Right renal pelvis (tissue), 4 donors: Measurements from ENCODE around the gene MUSTN1. TPM values are rescaled to one million over a fixed set of nuclear protein-coding genes. Genes with fewer than 3 reads are reported as not detected.

ENCODE experiments used
- DNase-seq, 4 donors: peaks; one replicate each; pipeline ENCODE4 v3.0.0-alpha.2; 2013; ENCODE audit warnings: low read depth in 4 of 4, low spot score in 3 of 4, missing footprints in 1 of 4
- polyA plus RNA-seq, 4 donors: library from polyadenylated mRNA; unstranded; fragments of 120-200 nt; gene quantifications; one replicate each; pipeline ENCODE4 v1.2.1, GENCODE V29; 2013; ENCODE audit not compliant: insufficient read length in 4 of 4

Gene MUSTN1
- polyA plus RNA-seq, 4 donors: 0.60 to 1.0 (median 0.62) TPM; not detected in 1

DNA sequence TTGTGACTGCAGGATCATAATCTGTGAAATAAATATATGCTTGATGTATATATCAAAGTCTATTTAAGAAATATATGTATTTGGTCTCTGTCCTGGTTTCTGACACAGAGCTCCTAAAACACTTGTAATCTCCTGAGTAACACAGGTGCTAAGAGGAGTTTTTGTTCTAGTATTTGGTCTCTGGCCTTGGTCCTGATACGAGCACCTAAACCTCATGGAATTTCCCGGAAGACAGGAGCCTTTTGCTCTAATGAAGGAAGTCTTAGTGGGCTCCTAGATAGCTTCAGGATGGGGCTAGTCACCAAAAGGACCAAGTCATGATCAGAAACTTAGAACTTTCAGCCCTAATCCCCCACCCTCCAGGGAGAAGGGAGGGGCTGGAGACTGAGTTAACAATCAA lies 19.2 kb upstream of the MUSTN1 start:
- no peak for DNase-seq

- DNase-seq: no peak
These were observed 17.6 kb upstream of the MUSTN1 start for GRCh38 chr3:52852419-52852818.

DNA sequence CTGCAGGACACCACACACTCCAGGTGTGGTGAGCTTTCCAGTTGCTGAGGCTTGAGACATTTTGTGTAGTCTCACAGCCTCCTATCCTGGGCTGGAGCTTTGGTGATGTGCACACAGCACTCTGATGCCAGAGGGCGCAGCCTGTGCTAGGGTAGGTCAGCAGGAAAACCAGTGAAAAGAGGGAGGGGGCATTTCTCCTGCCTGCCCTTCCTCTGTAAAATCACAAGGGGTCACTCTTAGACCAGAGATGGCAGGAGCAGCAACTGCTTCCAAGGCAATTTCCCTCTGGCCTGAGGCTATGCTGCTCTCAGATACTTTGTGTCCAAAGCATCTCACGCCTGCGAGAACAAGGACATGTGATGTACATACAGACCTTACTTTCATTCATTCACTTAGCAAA lies 16.5 kb upstream of the MUSTN1 start:
- no peak for DNase-seq

DNA sequence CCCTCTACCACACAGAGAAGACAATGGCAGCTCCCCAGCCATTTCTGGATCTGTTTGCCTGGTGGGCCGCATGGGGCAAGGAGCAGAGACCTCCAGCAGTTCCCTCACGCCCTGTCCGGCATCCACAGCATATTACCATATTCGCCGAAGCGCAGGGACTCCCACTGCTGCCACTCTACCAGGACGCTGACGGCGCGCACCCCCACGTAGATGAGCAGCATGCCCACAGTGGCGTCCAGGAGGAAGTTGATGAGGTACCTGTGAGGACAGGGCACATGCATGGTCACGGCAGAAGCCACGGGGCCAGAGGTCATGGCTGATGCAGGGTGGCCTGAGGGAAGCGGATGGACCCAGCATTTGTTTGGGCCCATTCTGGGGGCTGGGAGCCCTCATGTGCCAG lies 14.8 kb upstream of the MUSTN1 start:
- no peak for DNase-seq

DNA sequence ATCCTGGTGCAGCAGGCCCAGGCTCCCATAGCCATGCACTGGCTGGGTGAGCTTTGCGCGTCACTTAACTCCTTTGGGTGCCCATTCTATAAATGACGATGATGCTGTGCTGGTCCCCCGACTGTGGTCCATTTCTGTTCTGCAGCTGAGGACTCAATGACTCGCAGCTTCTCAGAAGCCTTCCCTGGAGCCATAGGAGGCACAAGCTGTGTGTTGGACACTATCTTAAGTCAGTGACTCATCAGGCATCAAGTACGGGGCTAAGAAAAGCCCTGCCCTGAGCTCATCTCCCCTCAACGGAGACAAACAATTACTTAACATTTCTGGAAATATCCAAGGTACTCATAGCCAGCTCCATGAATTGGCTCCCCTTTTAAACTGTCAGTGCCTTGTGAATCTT lies 13.8 kb upstream of the MUSTN1 start:
- DNase-seq: no peak

DNA sequence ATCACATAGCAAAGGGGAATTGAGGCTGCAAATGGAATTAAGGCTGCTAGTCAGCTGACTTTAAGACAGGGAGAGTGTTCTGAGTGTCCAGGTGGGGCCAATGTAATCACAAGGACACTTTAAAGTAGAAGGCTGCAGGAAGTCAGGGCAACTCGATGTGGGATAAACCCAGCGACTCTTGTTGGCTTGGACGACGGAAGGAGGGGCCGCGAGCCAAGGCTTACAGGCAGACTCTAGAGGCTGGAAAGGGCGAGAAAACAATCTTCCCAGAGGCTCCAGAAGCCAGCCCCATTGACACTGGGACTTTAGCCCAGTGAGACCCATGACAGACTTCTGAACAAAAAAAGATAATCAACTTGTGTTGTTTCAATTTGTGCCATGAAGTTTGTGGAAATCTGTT lies 12.9 kb upstream of the MUSTN1 start:
- no peak for DNase-seq

GRCh38 chr3:52847241-52847640 lies 12.4 kb upstream of the MUSTN1 start:
- no peak for DNase-seq

- DNase-seq: no peak
These were observed 11.7 kb upstream of the MUSTN1 start for GRCh38 chr3:52846432-52846965.

GRCh38 chr3:52845691-52846431 lies 11.0 kb upstream of the MUSTN1 start:
- no peak for DNase-seq

GRCh38 chr3:52845157-52845556 lies 10.3 kb upstream of the MUSTN1 start:
- DNase-seq: no peak

DNA sequence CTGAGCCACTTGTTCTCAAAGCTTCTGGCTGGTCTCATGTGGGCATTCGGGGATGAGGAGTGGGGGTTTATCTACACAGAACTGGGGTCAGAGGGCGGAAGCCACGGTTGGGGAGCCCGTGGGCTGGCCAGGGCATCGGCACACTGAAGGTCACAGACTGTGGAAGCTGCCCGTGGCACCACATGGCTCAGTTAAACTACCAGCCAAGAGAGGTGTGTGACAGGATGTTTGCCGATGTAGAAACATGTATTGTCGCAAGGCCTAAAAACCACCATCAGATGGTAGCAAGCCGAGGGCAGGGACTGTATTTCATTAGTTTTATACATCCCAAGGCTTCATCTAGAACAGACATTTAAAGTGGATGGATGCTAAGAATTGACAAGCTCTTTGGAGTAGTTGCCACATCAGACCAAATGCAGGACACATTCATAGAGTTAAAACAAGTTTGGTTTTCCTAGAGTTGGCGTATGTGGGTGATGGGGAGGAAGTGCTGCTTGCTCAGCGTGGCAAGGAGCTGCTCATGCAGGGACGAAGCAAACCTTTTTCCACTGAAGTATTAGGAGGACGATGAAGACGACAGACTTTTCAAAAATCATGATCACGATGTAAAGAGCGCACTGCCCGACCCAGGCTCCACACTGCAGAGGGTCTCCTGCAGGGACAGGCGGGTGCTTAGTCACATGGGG lies 9.6 kb upstream of the MUSTN1 start:
- no peak for DNase-seq

DNA sequence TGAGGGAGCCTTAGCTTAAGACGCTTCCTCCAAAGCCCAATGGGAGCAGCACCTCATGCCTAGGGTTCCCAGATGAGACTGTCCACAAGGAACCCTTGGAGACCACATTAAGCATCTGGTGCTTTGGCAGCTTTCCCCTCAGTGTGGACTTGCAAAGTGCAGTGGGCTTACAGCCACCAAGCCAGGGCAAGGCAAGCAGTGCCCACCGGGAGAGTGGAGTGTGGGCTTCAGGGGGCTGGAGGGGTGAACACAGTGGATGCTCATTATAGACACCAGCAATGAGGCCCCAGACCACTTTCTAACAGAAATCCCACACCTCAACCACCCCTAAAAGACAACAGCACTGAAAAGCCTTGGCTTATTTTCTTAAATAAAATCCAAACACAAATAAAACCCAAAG lies 9.1 kb upstream of the MUSTN1 start:
- DNase-seq: no peak

DNA sequence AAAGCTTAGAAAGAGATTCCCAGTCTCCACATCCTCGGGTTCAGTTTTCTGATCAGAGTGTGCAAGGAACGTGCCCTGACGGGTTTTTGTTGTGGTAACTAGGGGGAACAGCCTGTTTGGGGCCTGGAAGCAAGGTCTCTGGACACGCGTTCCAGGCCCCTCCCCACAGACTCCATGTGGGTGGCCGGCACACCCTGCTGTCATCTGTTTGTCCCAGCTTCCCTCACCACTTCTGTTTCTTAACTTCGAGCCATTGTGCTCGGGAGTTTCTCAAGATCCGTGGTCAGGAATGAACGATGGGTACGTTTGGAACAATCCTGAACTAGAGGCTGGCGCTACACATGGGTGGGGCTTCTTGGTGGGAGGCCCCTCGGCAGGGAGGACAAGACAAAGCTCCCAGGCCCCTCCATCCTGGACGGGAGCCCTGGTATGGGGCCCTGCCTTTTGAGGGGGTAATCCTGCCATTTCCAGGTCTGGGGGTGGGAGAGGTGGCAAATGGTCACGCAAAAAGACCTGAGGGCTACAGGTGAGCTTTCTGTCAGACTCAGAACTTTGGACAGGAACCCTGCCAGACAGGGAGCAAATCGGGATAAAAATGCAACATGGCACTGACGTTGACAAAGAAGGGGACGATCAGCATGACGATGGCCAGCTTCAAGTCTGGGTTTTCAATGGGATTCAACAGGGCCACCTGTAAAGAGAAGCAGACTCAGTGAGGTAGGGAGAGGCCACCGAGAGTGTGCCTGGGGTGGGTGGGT lies 8.5 kb upstream of the MUSTN1 start:
- DNase-seq: no peak

- DNase-seq: no peak
These were observed 7.6 kb upstream of the MUSTN1 start for GRCh38 chr3:52842424-52842823.

GRCh38 chr3:52841981-52842340 lies 7.1 kb upstream of the MUSTN1 start:
- DNase-seq: no peak

DNA sequence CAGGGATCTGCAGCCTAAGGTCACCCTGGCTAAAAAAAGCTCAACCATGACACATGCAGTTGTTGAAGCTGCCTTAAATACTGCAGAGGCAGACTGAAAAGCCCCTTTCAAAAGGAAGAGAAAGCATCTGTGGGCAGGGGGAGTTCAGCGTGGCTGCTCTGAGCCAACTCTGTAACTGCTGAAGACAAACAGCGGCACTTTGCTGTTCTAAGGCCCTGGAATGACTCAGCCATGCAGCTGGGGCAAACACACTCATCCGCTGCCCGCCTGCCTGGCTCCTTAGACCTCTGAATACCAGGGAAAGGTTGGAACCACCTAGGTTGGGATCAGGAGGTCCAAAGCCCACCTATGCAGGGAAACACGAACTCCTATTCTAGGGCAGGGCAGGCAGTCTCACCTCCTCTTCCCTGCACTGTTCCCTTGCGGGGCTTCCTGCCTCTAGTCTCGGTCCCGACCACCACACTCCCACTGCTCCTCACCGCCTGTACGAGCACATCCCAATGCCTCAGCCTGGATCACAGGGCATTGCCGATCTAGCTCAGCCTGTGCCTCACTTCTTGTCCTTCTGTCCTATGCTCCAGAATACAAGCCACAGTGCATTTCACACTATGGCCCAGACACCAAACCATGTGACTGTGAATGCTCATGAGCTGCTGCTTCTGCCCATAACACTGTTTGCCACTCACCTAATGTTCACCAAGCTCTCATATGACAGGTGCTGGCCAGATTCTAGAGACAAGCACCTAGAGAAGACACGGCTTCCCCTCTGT lies 6.6 kb upstream of the MUSTN1 start:
- DNase-seq: no peak

GRCh38 chr3:52839892-52840545 lies 5.2 kb upstream of the MUSTN1 start:
- DNase-seq: no peak

DNA sequence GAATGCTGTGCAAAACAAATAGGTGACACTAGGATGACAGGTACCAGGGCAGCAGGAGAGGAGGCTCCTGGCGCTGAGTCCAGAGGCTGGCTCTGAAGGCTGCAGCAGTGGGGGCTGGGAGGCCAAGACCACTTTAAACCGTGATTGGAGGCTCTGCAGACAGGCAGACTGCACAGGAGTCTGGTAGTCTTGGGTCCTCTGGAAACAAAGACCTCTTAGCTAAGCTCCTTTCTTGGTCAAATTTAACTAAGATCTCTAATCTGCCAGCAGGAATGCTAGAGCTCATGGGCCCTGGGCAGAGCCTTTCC lies 4.4 kb upstream of the MUSTN1 start:
- DNase-seq: no peak

DNA sequence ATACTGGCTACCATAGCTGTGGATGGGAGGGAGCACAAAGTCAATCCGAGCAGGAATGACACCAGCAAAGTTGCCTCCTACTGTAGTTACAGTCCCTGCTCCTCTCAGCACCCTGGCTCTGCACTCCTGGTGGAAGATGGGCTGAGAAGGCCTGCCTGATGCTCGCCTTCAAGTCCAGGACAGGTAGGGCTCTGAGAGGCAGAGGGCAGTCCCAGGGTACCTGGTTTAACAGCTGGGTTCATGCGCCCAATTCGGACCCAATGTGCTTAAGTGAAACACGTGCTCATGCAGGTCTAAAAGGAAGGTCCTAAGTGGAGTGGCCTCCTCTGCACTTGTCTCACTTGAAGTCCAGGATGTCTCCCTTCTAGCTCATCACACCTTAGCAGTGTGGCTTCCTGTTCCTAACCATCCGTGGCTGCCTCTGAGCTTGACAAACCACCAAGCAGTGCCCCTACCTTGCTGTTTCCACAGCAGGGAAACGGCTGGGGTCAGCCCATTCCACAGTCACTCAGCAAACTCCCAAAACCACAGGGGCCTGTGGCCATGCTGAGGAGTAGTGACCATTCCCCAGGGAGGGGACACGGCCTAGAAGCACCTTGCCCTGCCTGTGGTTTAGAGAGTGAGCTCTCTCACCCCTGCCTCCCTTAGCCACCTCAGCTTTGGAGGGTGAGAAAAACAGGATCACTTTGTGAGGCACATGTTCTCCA lies 3.9 kb upstream of the MUSTN1 start:
- DNase-seq: no peak

DNA sequence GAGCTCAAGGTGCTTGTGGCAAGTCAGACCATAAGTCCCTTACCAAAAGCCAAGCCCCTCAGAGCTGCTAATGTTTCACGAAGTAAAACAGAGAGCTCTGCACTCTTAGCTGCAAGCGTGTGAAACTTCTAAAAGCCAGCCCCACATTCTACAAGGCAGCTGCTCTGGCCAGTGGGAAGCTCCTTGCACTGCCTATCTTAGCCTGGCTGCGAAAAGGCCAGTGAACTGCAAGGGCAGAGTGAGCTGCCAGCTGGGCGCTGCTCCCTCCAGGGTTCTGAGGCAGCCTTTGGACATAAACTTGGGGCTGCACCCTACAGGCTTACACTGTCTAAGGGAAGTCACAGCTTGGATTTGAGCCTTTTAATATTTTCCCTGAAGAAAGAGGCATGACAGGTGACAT lies 2.2 kb upstream of the MUSTN1 start:
- DNase-seq: no peak
